GM19351 (cell line): ENCODE data around the gene STK24.

Experiments used
- ATAC-seq: cut with Tn5 transposase; IDR thresholded peaks from one replicate; pipeline ENCODE4 v1.9.1; 2021; ENCODE audit warnings: mild to moderate bottlenecking, moderate library complexity; ENCODE audit not compliant: unreplicated experiment

STK24 gene

DNA sequence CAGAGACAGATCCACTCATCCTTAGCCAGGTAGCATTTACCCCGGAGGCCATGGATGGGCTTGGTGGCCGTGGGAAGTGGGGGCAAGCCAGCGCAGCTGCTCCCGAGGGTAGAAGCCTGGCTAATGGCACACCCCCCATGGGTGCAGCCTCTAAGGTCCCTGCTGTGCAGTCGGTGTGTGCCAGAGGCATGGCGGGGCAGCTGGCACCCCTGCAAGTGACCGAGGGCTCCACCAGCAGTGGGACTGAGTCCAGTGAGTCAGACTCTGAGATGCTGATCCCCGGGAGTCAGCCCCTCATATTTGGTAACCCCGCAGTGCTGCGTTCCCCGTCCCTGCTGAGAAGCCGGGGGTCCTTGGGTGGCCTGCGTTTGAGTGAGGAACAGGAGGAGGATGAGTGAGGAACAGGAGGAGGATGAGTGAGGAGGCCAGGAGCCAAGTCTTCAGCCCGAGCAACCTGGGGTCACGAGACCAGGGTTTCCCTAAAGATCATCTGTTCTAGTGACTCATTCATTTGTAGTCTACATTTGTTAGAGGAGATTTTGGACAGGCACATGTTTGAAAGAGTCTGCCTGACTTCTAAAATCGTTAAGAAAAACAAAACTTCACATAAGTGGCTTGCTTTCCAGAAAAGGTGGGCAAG lies 180.7 kb downstream of the STK24 start:
- no peak for ATAC-seq
